CD4-positive, alpha-beta T cell (primary cell): Measurements from ENCODE around the gene OR4C13. TPM values are rescaled to one million over a fixed set of nuclear protein-coding genes. Genes with fewer than 3 reads are reported as not detected.

Experiments used
- ATAC-seq: fragments of 200-7000 bp; cut with Tn5 transposase; one replicate; pipeline ENCODE4 v1.10.0; 2022; ENCODE audit warnings: mild to moderate bottlenecking; ENCODE audit not compliant: poor library complexity
- CTCF ChIA-PET: fragments of 350-600 bp; sonication (Branson Sonifier 250); formaldehyde crosslinking; loops from one replicate; lab custom pipeline; 2021; ENCODE audit warnings: antibody characterized with exemption, inconsistent platforms; lab: Charles Lee
- POLR2A ChIA-PET: fragments of 350-600 bp; sonication (Branson Sonifier 250); formaldehyde crosslinking; loops from one replicate; lab custom pipeline; 2021; ENCODE audit warnings: antibody characterized with exemption, inconsistent platforms; lab: Charles Lee
- DNase-seq, 14 experiments: peaks; one replicate each; pipeline ENCODE4 v3.0.0-alpha.2; 2013 to 2020; ENCODE audit warnings: mixed read lengths in 2 of 14
- H3K27ac ChIP-seq, 2 donors: one replicate each; pipeline versions ENCODE4 v1.5.1 to v1.7.0; 2013; ENCODE audit warnings: low read length in 2 of 2, low read depth in 1 of 2, mild to moderate bottlenecking in 1 of 2
- H3K27me3 ChIP-seq, 2 experiments: 1 replicate in 1 of 2; 2 replicates in 1 of 2; pipeline versions ENCODE4 v1.6.1 to v1.7.0; 2013; ENCODE audit warnings: low read length in 2 of 2, control low read depth in 1 of 2, mild to moderate bottlenecking in 1 of 2, moderate library complexity in 1 of 2; ENCODE audit not compliant: insufficient read depth in 2 of 2, control insufficient read depth in 1 of 2
- H3K36me3 ChIP-seq: one replicate; pipeline ENCODE4 v1.6.1; 2013; ENCODE audit warnings: low read length, control low read depth; ENCODE audit not compliant: insufficient read depth
- H3K4me1 ChIP-seq: one replicate; pipeline ENCODE4 v1.6.1; 2013; ENCODE audit warnings: low read length, control low read depth; ENCODE audit not compliant: insufficient read depth
- H3K4me3 ChIP-seq: one replicate; pipeline ENCODE4 v1.5.1; 2013; ENCODE audit warnings: mild to moderate bottlenecking, low read length, moderate library complexity
- H3K9me3 ChIP-seq, 2 experiments: 1 replicate in 1 of 2; 2 replicates in 1 of 2; pipeline versions ENCODE4 v1.6.1 to v1.7.0; 2013; ENCODE audit warnings: low read length in 2 of 2, mild to moderate bottlenecking in 2 of 2, control low read depth in 1 of 2, moderate library complexity in 1 of 2; ENCODE audit not compliant: control insufficient read depth in 1 of 2, insufficient read depth in 1 of 2
- H3K27ac Mint-ChIP-seq: one replicate; pipeline ENCODE4 v1.8.0; 2020; ENCODE audit warnings: mixed read lengths
- H3K27me3 Mint-ChIP-seq: one replicate; pipeline ENCODE4 v1.8.0; 2021; ENCODE audit warnings: mixed read lengths
- H3K36me3 Mint-ChIP-seq: one replicate; pipeline ENCODE4 v1.8.0; 2021; ENCODE audit warnings: low read depth, mixed read lengths
- H3K4me1 Mint-ChIP-seq: one replicate; pipeline ENCODE4 v1.8.0; 2021; ENCODE audit warnings: low read depth, mixed read lengths
- H3K4me3 Mint-ChIP-seq: one replicate; pipeline ENCODE4 v1.8.0; 2020; ENCODE audit warnings: mild to moderate bottlenecking, mixed read lengths
- H3K9me3 Mint-ChIP-seq: one replicate; pipeline ENCODE4 v1.8.0; 2020; ENCODE audit warnings: mixed read lengths
- intact Hi-C, 2 experiments: fragments of 100-400 bp; cut with DNase I in 1 of 2; cut with micrococcal nuclease in 1 of 2; formaldehyde crosslinking; loops; one replicate each; pipeline versions ENCODE4 v1.15.1 to v1.9.0; 2023 to 2025; cut with DNase I, micrococcal nuclease
- total RNA-seq, 174 experiments: library from RNA in 2 of 174; stranded (reverse) in 2 of 174; gene quantifications; one replicate each; pipeline ENCODE4 v1.2.3 and lab custom pipeline; 2021 to 2026
- TF ChIP-seq, protein P1 (sequence below): fragments of 200-600 bp; IDR thresholded peaks from one replicate; pipeline ENCODE4 v1.8.0; 2022; ENCODE audit warnings: antibody characterized with exemption, mild to moderate bottlenecking

Gene OR4C13
- total RNA-seq, 2 experiments from 2014 or later, result not detected

DNA sequence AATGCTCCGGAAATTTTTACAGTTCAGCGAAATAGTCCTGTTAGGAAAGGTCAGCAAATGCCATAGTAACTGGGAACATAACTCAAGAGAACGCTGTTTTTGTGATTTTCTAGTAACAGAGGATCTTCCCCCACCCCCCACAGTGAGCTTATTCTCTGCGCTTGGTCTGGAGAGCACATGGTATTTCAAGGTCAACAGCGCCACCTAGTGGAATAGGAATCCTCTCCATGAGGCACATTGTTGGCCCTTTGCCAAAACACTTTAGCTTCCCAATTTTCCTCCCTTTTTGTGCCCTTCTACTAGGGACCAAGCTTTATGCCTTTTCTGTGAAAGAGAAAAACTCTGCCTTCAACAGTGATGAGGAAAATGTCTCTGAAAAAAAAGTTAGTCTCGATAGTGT is 43.4 kb downstream of the OR4C13 start:
- DNase-seq (peak in 5 of 14 experiments; percentile 3 to 39 (median 33)), ATAC-seq (no peak)
- no peaks in the 10 kb centered on the region for H3K36me3 Mint-ChIP-seq
- no peak overlapping the region for H3K4me3 Mint-ChIP-seq
- Histone ChIP-seq H3K36me3 (no peaks in the 10 kb centered on the region), H3K27ac (no peak overlapping the region), H3K9me3 (peaks cover 0 to 3% of the 10 kb centered on the region in 2 experiments), H3K4me1 (no peaks in the 10 kb centered on the region), H3K4me3 (no peak overlapping the region), H3K27me3 (no peaks in the 10 kb centered on the region)
- ChIA-PET CTCF (no interaction called here), POLR2A (no interaction called here)
- no peaks in the 10 kb centered on the region for H3K27me3 Mint-ChIP-seq
- H3K4me1 Mint-ChIP-seq, result no peaks in the 10 kb centered on the region
- intact Hi-C loops, result no loop called here
- H3K27ac Mint-ChIP-seq, result no peak overlapping the region
- H3K9me3 Mint-ChIP-seq, result peaks cover 7% of the 10 kb centered on the region
- TF ChIP-seq, protein P1, sequence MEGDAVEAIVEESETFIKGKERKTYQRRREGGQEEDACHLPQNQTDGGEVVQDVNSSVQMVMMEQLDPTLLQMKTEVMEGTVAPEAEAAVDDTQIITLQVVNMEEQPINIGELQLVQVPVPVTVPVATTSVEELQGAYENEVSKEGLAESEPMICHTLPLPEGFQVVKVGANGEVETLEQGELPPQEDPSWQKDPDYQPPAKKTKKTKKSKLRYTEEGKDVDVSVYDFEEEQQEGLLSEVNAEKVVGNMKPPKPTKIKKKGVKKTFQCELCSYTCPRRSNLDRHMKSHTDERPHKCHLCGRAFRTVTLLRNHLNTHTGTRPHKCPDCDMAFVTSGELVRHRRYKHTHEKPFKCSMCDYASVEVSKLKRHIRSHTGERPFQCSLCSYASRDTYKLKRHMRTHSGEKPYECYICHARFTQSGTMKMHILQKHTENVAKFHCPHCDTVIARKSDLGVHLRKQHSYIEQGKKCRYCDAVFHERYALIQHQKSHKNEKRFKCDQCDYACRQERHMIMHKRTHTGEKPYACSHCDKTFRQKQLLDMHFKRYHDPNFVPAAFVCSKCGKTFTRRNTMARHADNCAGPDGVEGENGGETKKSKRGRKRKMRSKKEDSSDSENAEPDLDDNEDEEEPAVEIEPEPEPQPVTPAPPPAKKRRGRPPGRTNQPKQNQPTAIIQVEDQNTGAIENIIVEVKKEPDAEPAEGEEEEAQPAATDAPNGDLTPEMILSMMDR, result no peak

Other genes starting within 250 kb of the OR4C13 start
- gene OR4C12, start 30.1 kb downstream of the OR4C13 start, total RNA-seq, result not detected
- not detected for gene OR4C45, start 80.5 kb downstream of the OR4C13 start, total RNA-seq